Renal cortex interstitium (tissue), 11 donors: ENCODE measurements around the gene DLGAP1. TPM values are rescaled to one million over a fixed set of nuclear protein-coding genes. Genes with fewer than 3 reads are reported as not detected.

Source experiments
- DNase-seq, 11 donors: peaks; one replicate each; pipeline ENCODE4 v3.0.0-alpha.2; 2013; ENCODE audit warnings: low read depth in 9 of 11, low spot score in 4 of 11; ENCODE audit errors: extremely low read depth in 1 of 11
- polyA plus RNA-seq, 3 donors: library from polyadenylated mRNA; unstranded; fragments of 120-200 nt; gene quantifications; one replicate each; pipeline ENCODE4 v1.2.1, GENCODE V29; 2013; ENCODE audit not compliant: insufficient read length in 3 of 3

The DLGAP1 gene
- polyA plus RNA-seq, 3 donors = 4.6 to 6.1 (median 5.9) TPM

DNA sequence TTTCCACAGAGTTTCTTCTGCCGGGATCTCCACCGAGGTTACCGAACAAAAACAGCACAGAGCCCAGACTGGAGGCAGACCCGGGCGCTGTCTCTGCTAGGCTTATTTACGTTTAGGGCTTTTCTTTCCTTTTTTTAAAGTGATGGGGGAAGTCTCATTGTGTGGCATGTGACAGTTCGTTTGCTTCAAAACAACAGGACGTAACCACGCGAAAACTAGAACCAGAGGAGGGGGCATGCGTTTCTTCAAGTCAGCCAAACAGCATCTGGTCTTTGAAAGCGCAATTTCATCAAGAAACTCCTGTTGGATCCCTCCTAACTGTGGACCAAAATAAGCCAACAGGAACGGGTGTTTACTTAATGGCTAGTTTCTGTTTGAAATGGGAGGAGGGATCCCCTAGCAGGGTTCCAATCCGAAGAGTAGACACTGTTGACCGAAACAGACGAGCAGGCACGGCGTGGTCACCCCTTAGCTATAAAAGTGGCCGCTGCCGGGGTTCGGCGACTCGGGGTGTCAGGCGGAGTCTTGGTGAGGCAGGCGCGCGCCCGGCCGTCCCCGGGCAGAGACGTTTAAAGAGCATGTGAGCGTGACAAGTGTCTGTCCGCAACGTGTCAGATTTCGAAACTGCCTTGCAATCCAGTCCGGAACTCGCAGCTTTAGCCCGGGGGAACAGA, 1006.1 kb downstream of the DLGAP1 start:
- peak in 2 of 11 donors; percentile 56 to 59 for DNase-seq

- peak; percentile 86 to 97 (median 96) for DNase-seq
Observed at GRCh38 chr18:3447895-3448837, 1006.9 kb downstream of the DLGAP1 start.

DNA sequence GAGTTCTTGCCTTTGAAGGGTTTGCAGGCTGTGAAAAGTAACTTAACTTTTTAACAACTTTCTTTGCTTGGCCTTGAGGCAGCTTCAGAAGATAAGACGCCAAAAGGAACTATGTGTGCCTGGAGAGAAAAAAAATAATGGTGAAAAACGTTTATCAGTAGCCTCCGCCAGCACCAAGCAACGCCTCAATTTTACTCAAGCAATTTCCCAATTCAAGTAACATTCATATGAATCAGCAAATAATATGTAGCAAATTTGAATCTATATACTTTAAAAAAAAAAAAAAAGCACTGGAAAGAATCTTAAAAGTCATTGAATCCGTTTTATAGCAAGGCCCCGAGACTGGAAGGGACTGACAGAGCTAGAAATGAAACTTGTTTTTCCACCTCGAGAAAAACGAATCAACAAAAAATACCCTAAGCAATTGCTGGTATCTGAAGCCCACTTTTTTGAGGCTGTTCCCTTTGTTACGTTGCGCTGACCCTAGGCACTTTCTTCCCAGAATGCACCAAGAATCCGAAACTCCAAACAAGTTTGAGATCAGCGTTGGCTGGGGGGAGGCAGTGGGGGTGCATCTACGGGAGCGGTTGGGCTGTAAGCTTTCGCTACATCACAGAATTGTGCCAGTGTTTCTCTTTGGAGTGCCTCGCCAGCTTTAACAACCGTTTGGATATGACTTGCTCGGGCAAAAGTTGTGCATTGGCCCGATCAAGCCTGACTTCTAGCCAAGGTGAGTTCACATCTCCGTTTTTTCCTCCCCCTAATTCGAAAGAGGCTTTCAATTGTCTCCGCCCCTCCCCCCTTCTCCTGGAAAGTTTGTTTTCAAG, 1007.8 kb downstream of the DLGAP1 start:
- peak in 5 of 11 donors; percentile 62 to 79 (median 67) for DNase-seq
